GM12872 (cell line): ENCODE data around the gene ADGRV1.

Experiments
- TF ChIP-seq, protein P1 (sequence below): IDR thresholded peaks from 3 replicates; pipeline ENCODE4 v1.5.1; 2011; ENCODE audit warnings: low read depth, mild to moderate bottlenecking, low read length, moderate library complexity; ENCODE audit not compliant: insufficient read depth

Gene ADGRV1

DNA sequence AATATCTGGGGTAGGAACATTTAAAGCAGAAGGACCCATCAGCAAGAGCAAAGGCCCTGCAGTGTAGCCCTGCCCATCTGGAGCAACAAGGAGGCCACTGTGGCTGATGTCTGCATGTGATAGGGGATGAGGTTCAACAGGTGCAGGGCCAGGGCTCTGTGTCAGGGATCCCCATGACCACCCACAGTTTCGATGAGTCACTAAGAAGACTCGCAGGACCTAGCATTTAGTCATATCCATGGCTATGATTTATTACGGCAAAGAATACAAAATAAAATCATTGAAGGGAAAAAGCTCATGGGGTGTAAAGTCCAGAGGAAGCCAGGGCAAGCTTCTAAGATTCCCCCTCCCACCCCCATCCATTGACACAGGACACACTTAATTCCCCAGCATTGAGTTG, 188.6 kb downstream of the ADGRV1 start:
- TF ChIP-seq, protein P1, sequence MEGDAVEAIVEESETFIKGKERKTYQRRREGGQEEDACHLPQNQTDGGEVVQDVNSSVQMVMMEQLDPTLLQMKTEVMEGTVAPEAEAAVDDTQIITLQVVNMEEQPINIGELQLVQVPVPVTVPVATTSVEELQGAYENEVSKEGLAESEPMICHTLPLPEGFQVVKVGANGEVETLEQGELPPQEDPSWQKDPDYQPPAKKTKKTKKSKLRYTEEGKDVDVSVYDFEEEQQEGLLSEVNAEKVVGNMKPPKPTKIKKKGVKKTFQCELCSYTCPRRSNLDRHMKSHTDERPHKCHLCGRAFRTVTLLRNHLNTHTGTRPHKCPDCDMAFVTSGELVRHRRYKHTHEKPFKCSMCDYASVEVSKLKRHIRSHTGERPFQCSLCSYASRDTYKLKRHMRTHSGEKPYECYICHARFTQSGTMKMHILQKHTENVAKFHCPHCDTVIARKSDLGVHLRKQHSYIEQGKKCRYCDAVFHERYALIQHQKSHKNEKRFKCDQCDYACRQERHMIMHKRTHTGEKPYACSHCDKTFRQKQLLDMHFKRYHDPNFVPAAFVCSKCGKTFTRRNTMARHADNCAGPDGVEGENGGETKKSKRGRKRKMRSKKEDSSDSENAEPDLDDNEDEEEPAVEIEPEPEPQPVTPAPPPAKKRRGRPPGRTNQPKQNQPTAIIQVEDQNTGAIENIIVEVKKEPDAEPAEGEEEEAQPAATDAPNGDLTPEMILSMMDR = no peak

- TF ChIP-seq, protein P1 = no peak
Measured at GRCh38 chr5:90747693-90748092, 189.1 kb downstream of the ADGRV1 start.

DNA sequence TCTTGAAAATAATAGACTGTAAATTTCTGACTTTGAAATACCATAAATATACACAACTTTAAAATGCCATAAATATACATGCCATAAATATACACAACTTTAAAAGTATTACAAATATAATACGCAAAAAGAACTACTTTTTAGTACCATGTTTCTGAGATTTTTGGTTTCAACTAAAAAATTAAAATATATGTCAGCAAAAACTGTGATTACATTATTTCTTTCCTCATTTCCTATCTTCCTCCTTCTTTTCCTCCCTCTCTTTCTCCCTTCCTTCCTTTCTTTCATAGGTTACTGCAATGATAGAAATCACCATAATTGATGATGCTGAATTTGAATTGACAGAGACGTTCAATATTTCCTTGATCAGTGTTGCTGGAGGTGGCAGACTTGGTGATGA, 200.5 kb downstream of the ADGRV1 start:
- TF ChIP-seq, protein P1 = no peak

DNA sequence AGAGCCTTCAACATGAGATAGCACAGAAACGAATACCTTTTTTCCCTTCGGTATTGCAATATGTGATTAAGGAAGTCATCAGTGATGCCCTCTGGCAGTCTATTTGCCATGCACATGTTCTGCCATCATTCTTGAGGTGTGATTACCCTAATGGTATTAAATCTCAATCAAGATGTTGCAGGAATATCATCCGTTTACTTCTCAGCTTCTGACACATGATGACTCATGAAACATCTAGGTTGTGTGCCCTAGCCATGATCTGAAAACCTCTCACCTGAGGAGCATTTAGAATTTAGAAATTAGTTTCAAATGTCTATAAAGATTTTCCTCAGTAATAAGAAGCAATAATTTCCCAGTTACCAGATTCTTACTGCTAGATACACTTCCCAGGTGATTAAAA, 209.1 kb downstream of the ADGRV1 start:
- TF ChIP-seq, protein P1 = no peak

GRCh38 chr5:90777959-90778358, 219.4 kb downstream of the ADGRV1 start:
- TF ChIP-seq, protein P1 = no peak

- TF ChIP-seq, protein P1 = peak; percentile 86
Measured at GRCh38 chr5:90783460-90784333, 225.1 kb downstream of the ADGRV1 start.

GRCh38 chr5:90786756-90787155, 228.2 kb downstream of the ADGRV1 start:
- TF ChIP-seq, protein P1 = no peak
